Natural killer cell treated with Interleukin-12 subunit alpha and Interleukin-12 subunit beta and Interleukin-15 and Interleukin-18, amount 100 ng/mL, for 72 hours (primary cell): ENCODE measurements around the gene PLPPR5. TPM values are rescaled to one million over a fixed set of nuclear protein-coding genes. Genes with fewer than 3 reads are reported as not detected.

Experiments used
- ATAC-seq, 2 donors: fragments of 150-1000 bp; cut with Tn5 transposase in 1 of 2; sonication (Bioruptor Pico), chemical (Tn5 transposase) in 1 of 2; 2 replicates each; pipeline ENCODE4 v1.10.0; 2021
- DNase-seq: peaks from one replicate; pipeline ENCODE4 v3.0.0; 2022; ENCODE audit warnings: low spot score
- H3K27ac Mint-ChIP-seq, 2 donors: 1 replicate in 1 of 2; 2 replicates in 1 of 2; pipeline ENCODE4 v1.8.0; 2022; ENCODE audit warnings: mixed read lengths in 2 of 2, mild to moderate bottlenecking in 1 of 2, moderate library complexity in 1 of 2
- H3K27me3 Mint-ChIP-seq, 2 donors: 1 replicate in 1 of 2; 2 replicates in 1 of 2; pipeline ENCODE4 v1.8.0; 2022; ENCODE audit warnings: mixed read lengths in 2 of 2
- H3K36me3 Mint-ChIP-seq: one replicate; pipeline ENCODE4 v1.8.0; 2022; ENCODE audit warnings: mixed read lengths
- H3K4me1 Mint-ChIP-seq, 2 donors: 1 replicate in 1 of 2; 2 replicates in 1 of 2; pipeline ENCODE4 v1.8.0; 2022; ENCODE audit warnings: low read depth in 2 of 2, mixed read lengths in 2 of 2, mild to moderate bottlenecking in 1 of 2
- H3K4me3 Mint-ChIP-seq: one replicate; pipeline ENCODE4 v1.8.0; 2022; ENCODE audit warnings: mixed read lengths
- H3K9me3 Mint-ChIP-seq: 2 replicates; pipeline ENCODE4 v1.8.0; 2022; ENCODE audit warnings: mixed read lengths
- total RNA-seq, 2 donors: library from RNA; stranded (reverse); gene quantifications; one replicate each; pipeline ENCODE4 v1.2.3, GENCODE V29; 2022

PLPPR5 gene
- total RNA-seq, 2 donors from 2014 or later = not detected

- H3K9me3 Mint-ChIP-seq = no peaks in the 10 kb centered on the region
- ATAC-seq = no peak
- no peaks in the 10 kb centered on the region for H3K27me3 Mint-ChIP-seq
- H3K36me3 Mint-ChIP-seq = no peaks in the 10 kb centered on the region
- no peaks in the 10 kb centered on the region for H3K4me1 Mint-ChIP-seq
- H3K27ac Mint-ChIP-seq = no peak overlapping the region
- no peak for DNase-seq
- no peak overlapping the region for H3K4me3 Mint-ChIP-seq
Measured at GRCh38 chr1:98949166-98949565, 55.5 kb downstream of the PLPPR5 start.

- H3K36me3 Mint-ChIP-seq = no peaks in the 10 kb centered on the region
- DNase-seq (no peak), ATAC-seq (no peak)
- no peaks in the 10 kb centered on the region for H3K4me1 Mint-ChIP-seq
- no peak overlapping the region for H3K4me3 Mint-ChIP-seq
- no peaks in the 10 kb centered on the region for H3K27me3 Mint-ChIP-seq
- H3K9me3 Mint-ChIP-seq = no peaks in the 10 kb centered on the region
- no peak overlapping the region for H3K27ac Mint-ChIP-seq
Measured at GRCh38 chr1:98947071-98947470, 57.6 kb downstream of the PLPPR5 start.

- H3K27me3 Mint-ChIP-seq = peaks cover 0 to 6% of the 10 kb centered on the region in 2 donors
- no peak overlapping the region for H3K4me3 Mint-ChIP-seq
- H3K27ac Mint-ChIP-seq = no peak overlapping the region
- no peak for DNase-seq
- H3K4me1 Mint-ChIP-seq = peaks cover 0 to 5% of the 10 kb centered on the region in 2 donors
- no peaks in the 10 kb centered on the region for H3K9me3 Mint-ChIP-seq
- no peaks in the 10 kb centered on the region for H3K36me3 Mint-ChIP-seq
- no peak for ATAC-seq
Measured at GRCh38 chr1:98940722-98941079, 64.0 kb downstream of the PLPPR5 start.

- H3K4me3 Mint-ChIP-seq = no peak overlapping the region
- peaks cover 0 to 5% of the 10 kb centered on the region in 2 donors for H3K4me1 Mint-ChIP-seq
- H3K9me3 Mint-ChIP-seq = no peaks in the 10 kb centered on the region
- H3K36me3 Mint-ChIP-seq = no peaks in the 10 kb centered on the region
- peaks cover 0 to 6% of the 10 kb centered on the region in 2 donors for H3K27me3 Mint-ChIP-seq
- ATAC-seq (no peak), DNase-seq (no peak)
- no peak overlapping the region for H3K27ac Mint-ChIP-seq
Measured at GRCh38 chr1:98940069-98940721, 64.5 kb downstream of the PLPPR5 start.

- no peaks in the 10 kb centered on the region for H3K9me3 Mint-ChIP-seq
- peaks cover 0 to 5% of the 10 kb centered on the region in 2 donors for H3K4me1 Mint-ChIP-seq
- ATAC-seq (no peak), DNase-seq (no peak)
- H3K36me3 Mint-ChIP-seq = no peaks in the 10 kb centered on the region
- no peak overlapping the region for H3K27ac Mint-ChIP-seq
- peaks cover 0 to 6% of the 10 kb centered on the region in 2 donors for H3K27me3 Mint-ChIP-seq
- H3K4me3 Mint-ChIP-seq = no peak overlapping the region
Measured at GRCh38 chr1:98939471-98939870, 65.2 kb downstream of the PLPPR5 start.

GRCh38 chr1:98937347-98937746 lies 67.3 kb downstream of the PLPPR5 start:
- Mint-ChIP-seq H3K9me3 (no peaks in the 10 kb centered on the region), H3K4me1 (peaks cover 0 to 5% of the 10 kb centered on the region in 2 donors), H3K27ac (no peak overlapping the region), H3K36me3 (no peaks in the 10 kb centered on the region), H3K4me3 (no peak overlapping the region), H3K27me3 (peaks cover 0 to 6% of the 10 kb centered on the region in 2 donors)
- ATAC-seq (no peak), DNase-seq (no peak)

GRCh38 chr1:98932184-98932583 lies 72.5 kb downstream of the PLPPR5 start:
- Mint-ChIP-seq H3K27ac (no peak overlapping the region), H3K36me3 (no peaks in the 10 kb centered on the region), H3K4me3 (no peak overlapping the region), H3K4me1 (no peaks in the 10 kb centered on the region), H3K27me3 (peaks cover 0 to 3% of the 10 kb centered on the region in 2 donors), H3K9me3 (no peaks in the 10 kb centered on the region)
- no peak for DNase-seq
- no peak for ATAC-seq

- ATAC-seq (no peak), DNase-seq (no peak)
- Mint-ChIP-seq H3K27me3 (peaks cover 0 to 3% of the 10 kb centered on the region in 2 donors), H3K4me1 (no peaks in the 10 kb centered on the region), H3K9me3 (no peaks in the 10 kb centered on the region), H3K36me3 (no peaks in the 10 kb centered on the region), H3K4me3 (no peak overlapping the region), H3K27ac (no peak overlapping the region)
Measured at GRCh38 chr1:98931128-98931835, 73.4 kb downstream of the PLPPR5 start.

GRCh38 chr1:98929437-98929836 lies 75.2 kb downstream of the PLPPR5 start:
- Mint-ChIP-seq H3K9me3 (no peaks in the 10 kb centered on the region), H3K4me3 (no peak overlapping the region), H3K27me3 (peaks cover 0 to 3% of the 10 kb centered on the region in 2 donors), H3K27ac (no peak overlapping the region), H3K4me1 (no peaks in the 10 kb centered on the region), H3K36me3 (no peaks in the 10 kb centered on the region)
- DNase-seq = no peak
- no peak for ATAC-seq

GRCh38 chr1:98926597-98926996 lies 78.1 kb downstream of the PLPPR5 start:
- no peak for DNase-seq
- no peak overlapping the region for H3K27ac Mint-ChIP-seq
- no peaks in the 10 kb centered on the region for H3K36me3 Mint-ChIP-seq
- no peak for ATAC-seq
- H3K4me3 Mint-ChIP-seq = no peak overlapping the region
- H3K4me1 Mint-ChIP-seq = no peaks in the 10 kb centered on the region
- peaks cover 0 to 3% of the 10 kb centered on the region in 2 donors for H3K27me3 Mint-ChIP-seq
- H3K9me3 Mint-ChIP-seq = no peaks in the 10 kb centered on the region

GRCh38 chr1:98924977-98925376 lies 79.7 kb downstream of the PLPPR5 start:
- peaks cover under 1 to 2% of the 10 kb centered on the region in 2 donors for H3K4me1 Mint-ChIP-seq
- H3K27ac Mint-ChIP-seq = no peak overlapping the region
- DNase-seq = no peak
- H3K9me3 Mint-ChIP-seq = no peaks in the 10 kb centered on the region
- H3K27me3 Mint-ChIP-seq = no peaks in the 10 kb centered on the region
- H3K4me3 Mint-ChIP-seq = no peak overlapping the region
- no peak for ATAC-seq
- H3K36me3 Mint-ChIP-seq = no peaks in the 10 kb centered on the region

GRCh38 chr1:98923667-98924066 lies 81.0 kb downstream of the PLPPR5 start:
- DNase-seq (no peak), ATAC-seq (no peak)
- Mint-ChIP-seq H3K27ac (no peak overlapping the region), H3K27me3 (peaks cover 0 to 2% of the 10 kb centered on the region in 2 donors), H3K36me3 (no peaks in the 10 kb centered on the region), H3K4me1 (peaks cover 2 to 5% of the 10 kb centered on the region in 2 donors), H3K9me3 (no peaks in the 10 kb centered on the region), H3K4me3 (no peak overlapping the region)

GRCh38 chr1:98921817-98922216 lies 82.8 kb downstream of the PLPPR5 start:
- H3K4me3 Mint-ChIP-seq = no peak overlapping the region

GRCh38 chr1:98920441-98921110 lies 84.1 kb downstream of the PLPPR5 start:
- DNase-seq (no peak), ATAC-seq (no peak)
- H3K27me3 Mint-ChIP-seq = peaks cover 0 to 2% of the 10 kb centered on the region in 2 donors
- H3K4me3 Mint-ChIP-seq = no peak overlapping the region
- no peaks in the 10 kb centered on the region for H3K36me3 Mint-ChIP-seq
- peaks cover 3% of the 10 kb centered on the region for H3K9me3 Mint-ChIP-seq
- H3K27ac Mint-ChIP-seq = no peak overlapping the region
- H3K4me1 Mint-ChIP-seq = peaks cover 2 to 5% of the 10 kb centered on the region in 2 donors

More at GRCh38 chr1:98921817-98922216, 82.8 kb downstream of the PLPPR5 start:
- Mint-ChIP-seq H3K36me3 (no peaks in the 10 kb centered on the region), H3K27me3 (peaks cover 0 to 2% of the 10 kb centered on the region in 2 donors), H3K27ac (no peak overlapping the region), H3K4me1 (peaks cover 2 to 5% of the 10 kb centered on the region in 2 donors), H3K9me3 (peaks cover 3% of the 10 kb centered on the region)
- DNase-seq = no peak
- no peak for ATAC-seq
